OCI-LY3 (cell line): ENCODE measurements around the gene YIPF6.

Source experiments
- EZH2phosphoT487 ChIP-seq: fragments of 200-600 bp; shearing (Covaris generic); IDR thresholded peaks from 2 replicates; pipeline ENCODE4 v1.6.1; 2018; ENCODE audit warnings: antibody characterized with exemption, mixed run types, low read depth
- TF ChIP-seq, protein P1 (sequence below): fragments of 200-600, 300-600 bp; sonication (generic); IDR thresholded peaks from 2 replicates; pipeline ENCODE4 v1.5.1; 2014; ENCODE audit warnings: antibody characterized with exemption, low read length, low read depth

GRCh38 chrX:68556036-68556435, 57.2 kb downstream of the YIPF6 start:
- TF ChIP-seq, protein P1, sequence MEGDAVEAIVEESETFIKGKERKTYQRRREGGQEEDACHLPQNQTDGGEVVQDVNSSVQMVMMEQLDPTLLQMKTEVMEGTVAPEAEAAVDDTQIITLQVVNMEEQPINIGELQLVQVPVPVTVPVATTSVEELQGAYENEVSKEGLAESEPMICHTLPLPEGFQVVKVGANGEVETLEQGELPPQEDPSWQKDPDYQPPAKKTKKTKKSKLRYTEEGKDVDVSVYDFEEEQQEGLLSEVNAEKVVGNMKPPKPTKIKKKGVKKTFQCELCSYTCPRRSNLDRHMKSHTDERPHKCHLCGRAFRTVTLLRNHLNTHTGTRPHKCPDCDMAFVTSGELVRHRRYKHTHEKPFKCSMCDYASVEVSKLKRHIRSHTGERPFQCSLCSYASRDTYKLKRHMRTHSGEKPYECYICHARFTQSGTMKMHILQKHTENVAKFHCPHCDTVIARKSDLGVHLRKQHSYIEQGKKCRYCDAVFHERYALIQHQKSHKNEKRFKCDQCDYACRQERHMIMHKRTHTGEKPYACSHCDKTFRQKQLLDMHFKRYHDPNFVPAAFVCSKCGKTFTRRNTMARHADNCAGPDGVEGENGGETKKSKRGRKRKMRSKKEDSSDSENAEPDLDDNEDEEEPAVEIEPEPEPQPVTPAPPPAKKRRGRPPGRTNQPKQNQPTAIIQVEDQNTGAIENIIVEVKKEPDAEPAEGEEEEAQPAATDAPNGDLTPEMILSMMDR: no peak
- no peak for TF ChIP-seq EZH2phosphoT487
